Erythroblast (primary cell): ENCODE results near the gene EDN1.

Source experiments
- GATA1 ChIP-seq: IDR thresholded peaks from 2 replicates; pipeline ENCODE4 v1.6.1; 2011; ENCODE audit warnings: low read depth, mild to moderate bottlenecking, control low read depth, low read length, moderate library complexity
- POLR2A ChIP-seq: IDR thresholded peaks from 2 replicates; pipeline ENCODE4 v1.6.1; 2011; ENCODE audit warnings: mild to moderate bottlenecking, low read length

- TF ChIP-seq POLR2A (no peak), GATA1 (no peak)
Measured at GRCh38 chr6:12291839-12292604, 1.9 kb downstream of the EDN1 start.
